ENCODE data around the gene FHIP2A.
"Not testable (repeated sequence)": the region's sequence is repeated elsewhere in the genome, so short reads cannot be mapped to it uniquely, and the experiment has no call there.

Gene FHIP2A

GRCh38 chr10:114845978-114846693 lies 24.6 kb downstream of the FHIP2A start:
- no peak for DNase-seq (ENCODE audit: low read depth in 1 of 2, low spot score in 1 of 2)
- Histone ChIP-seq H3K27ac (replicated peaks) (no peak overlapping the region), H3K27me3 (ENCODE audit: insufficient read depth, poor library complexity, severe bottlenecking) (no peaks in the 10 kb centered on the region), H3K4me3 (replicated peaks; ENCODE audit: insufficient read depth, low read length) (no peak overlapping the region)
- TF ChIP-seq REST (IDR thresholded peaks at IDR 0.05; ENCODE audit: insufficient replicate concordance, low read depth) (no peak), CTCF (IDR thresholded peaks at IDR 0.05; ENCODE audit: insufficient read depth, low read length) (no peak), GABPA (IDR thresholded peaks at IDR 0.05; ENCODE audit: low read depth) (no peak), SPI1 (IDR thresholded peaks at IDR 0.05; ENCODE audit: borderline replicate concordance, low read depth) (no peak), POLR2AphosphoS5 (IDR thresholded peaks at IDR 0.05; ENCODE audit: low read depth) (no peak)

GRCh38 chr10:114847517-114847916 lies 25.9 kb downstream of the FHIP2A start:
- not testable (repeated sequence) for H3K4me3 ChIP-seq (replicated peaks; ENCODE audit: insufficient read depth, low read length); H3K27ac ChIP-seq (replicated peaks); DNase-seq (ENCODE audit: low read depth in 1 of 2, low spot score in 1 of 2); H3K27me3 ChIP-seq (ENCODE audit: insufficient read depth, poor library complexity, severe bottlenecking)

DNA sequence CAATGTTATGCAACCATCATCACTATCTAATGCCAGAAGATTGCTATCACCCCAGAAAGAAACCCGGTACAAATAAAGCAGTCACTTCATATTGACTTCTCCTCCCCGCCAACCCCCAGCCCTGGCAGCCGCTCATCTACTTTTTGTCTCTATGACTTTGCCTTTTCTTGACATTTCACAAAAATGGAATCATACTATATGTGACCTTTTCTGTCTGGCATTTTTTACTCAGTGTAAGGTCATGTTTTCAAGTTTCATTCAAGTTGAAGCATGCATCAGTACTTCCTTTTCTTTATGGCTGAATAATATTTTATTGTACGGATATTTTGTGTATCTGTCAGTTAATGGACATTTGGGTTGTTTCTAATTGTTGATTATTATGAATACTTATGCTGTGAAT lies 28.1 kb downstream of the FHIP2A start:
- DNase-seq (ENCODE audit: low read depth in 1 of 2, low spot score in 1 of 2) = no peak
- no peak overlapping the region for H3K27ac ChIP-seq (replicated peaks)
- H3K27me3 ChIP-seq (ENCODE audit: insufficient read depth, poor library complexity, severe bottlenecking) = no peaks in the 10 kb centered on the region
- H3K4me3 ChIP-seq (replicated peaks; ENCODE audit: insufficient read depth, low read length) = no peak overlapping the region
- TF ChIP-seq REST (IDR thresholded peaks at IDR 0.05; ENCODE audit: insufficient replicate concordance, low read depth) = no peak
- TF ChIP-seq GABPA (IDR thresholded peaks at IDR 0.05; ENCODE audit: low read depth) = no peak
- TF ChIP-seq CTCF (IDR thresholded peaks at IDR 0.05; ENCODE audit: insufficient read depth, low read length) = no peak
- no peak for TF ChIP-seq POLR2AphosphoS5 (IDR thresholded peaks at IDR 0.05; ENCODE audit: low read depth)
- no peak for TF ChIP-seq SPI1 (IDR thresholded peaks at IDR 0.05; ENCODE audit: borderline replicate concordance, low read depth)

DNA sequence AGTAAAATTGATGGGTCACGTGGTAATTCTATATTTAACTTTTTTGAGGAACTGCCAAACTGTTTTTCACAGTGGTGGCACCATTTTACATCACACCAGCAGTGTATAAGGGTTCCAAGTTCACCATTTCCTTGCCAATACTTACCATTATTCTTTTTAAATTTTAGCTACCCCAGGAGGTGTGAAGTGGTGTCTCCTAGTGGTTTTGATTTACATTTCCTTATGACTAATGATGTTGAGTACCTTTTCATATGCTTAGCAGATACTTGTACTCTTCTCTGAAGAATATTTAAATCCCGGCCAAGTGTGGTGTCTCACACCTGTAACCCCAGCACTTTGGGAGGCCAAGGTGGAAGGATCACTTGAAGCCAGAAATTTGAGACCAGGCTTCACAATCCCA lies 28.5 kb downstream of the FHIP2A start:
- no peak overlapping the region for H3K27ac ChIP-seq (replicated peaks)
- H3K27me3 ChIP-seq (ENCODE audit: insufficient read depth, poor library complexity, severe bottlenecking) = no peaks in the 10 kb centered on the region
- no peak for DNase-seq (ENCODE audit: low read depth in 1 of 2, low spot score in 1 of 2)
- TF ChIP-seq REST (IDR thresholded peaks at IDR 0.05; ENCODE audit: insufficient replicate concordance, low read depth) (no peak), POLR2AphosphoS5 (IDR thresholded peaks at IDR 0.05; ENCODE audit: low read depth) (no peak), GABPA (IDR thresholded peaks at IDR 0.05; ENCODE audit: low read depth) (no peak), SPI1 (IDR thresholded peaks at IDR 0.05; ENCODE audit: borderline replicate concordance, low read depth) (no peak), CTCF (IDR thresholded peaks at IDR 0.05; ENCODE audit: insufficient read depth, low read length) (no peak)
- H3K4me3 ChIP-seq (replicated peaks; ENCODE audit: insufficient read depth, low read length) = no peak overlapping the region
